RWPE1 (cell line): ENCODE measurements around the gene CKS1B.
A peak's percentile ranks its signal among the peaks of the same experiment; 100 is the strongest.

Experiments
- CTCF ChIA-PET: fragments of 350-600 bp; sonication (Branson Sonifier 250); formaldehyde crosslinking; extraction: SDS; loops from one replicate; lab custom pipeline; 2021; lab: Yijun Ruan, JAX
- POLR2A ChIA-PET: fragments of 400-600 bp; formaldehyde crosslinking; extraction: SDS; loops from one replicate; lab custom pipeline; 2020; ENCODE audit warnings: antibody characterized with exemption; ENCODE audit not compliant: low non-redundant PET; lab: Yijun Ruan, JAX
- DNase-seq: peaks from one replicate; pipeline ENCODE4 v3.0.0; 2012; ENCODE audit warnings: low spot score
- H3K27ac ChIP-seq: fragments of 450-650 bp; 2 replicates; pipeline ENCODE4 v1.5.1; 2017
- TF ChIP-seq, protein P1 (sequence below): fragments of 450-650 bp; conservative IDR thresholded peaks from 2 replicates; pipeline ENCODE4 v1.5.1; 2017; ENCODE audit warnings: low read depth, mild to moderate bottlenecking

Gene CKS1B

GRCh38 chr1:155001425-155001674 lies 26.9 kb downstream of the CKS1B start:
- POLR2A ChIA-PET: interaction anchor here (0.6 to 0.7 kb wide), 2 partner anchors 28 to 30 kb away, joined by 3 to 4 read pairs; partner anchors contain the start of gene SHC1
- TF ChIP-seq, protein P1, sequence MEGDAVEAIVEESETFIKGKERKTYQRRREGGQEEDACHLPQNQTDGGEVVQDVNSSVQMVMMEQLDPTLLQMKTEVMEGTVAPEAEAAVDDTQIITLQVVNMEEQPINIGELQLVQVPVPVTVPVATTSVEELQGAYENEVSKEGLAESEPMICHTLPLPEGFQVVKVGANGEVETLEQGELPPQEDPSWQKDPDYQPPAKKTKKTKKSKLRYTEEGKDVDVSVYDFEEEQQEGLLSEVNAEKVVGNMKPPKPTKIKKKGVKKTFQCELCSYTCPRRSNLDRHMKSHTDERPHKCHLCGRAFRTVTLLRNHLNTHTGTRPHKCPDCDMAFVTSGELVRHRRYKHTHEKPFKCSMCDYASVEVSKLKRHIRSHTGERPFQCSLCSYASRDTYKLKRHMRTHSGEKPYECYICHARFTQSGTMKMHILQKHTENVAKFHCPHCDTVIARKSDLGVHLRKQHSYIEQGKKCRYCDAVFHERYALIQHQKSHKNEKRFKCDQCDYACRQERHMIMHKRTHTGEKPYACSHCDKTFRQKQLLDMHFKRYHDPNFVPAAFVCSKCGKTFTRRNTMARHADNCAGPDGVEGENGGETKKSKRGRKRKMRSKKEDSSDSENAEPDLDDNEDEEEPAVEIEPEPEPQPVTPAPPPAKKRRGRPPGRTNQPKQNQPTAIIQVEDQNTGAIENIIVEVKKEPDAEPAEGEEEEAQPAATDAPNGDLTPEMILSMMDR: no peak
- CTCF ChIA-PET: interaction anchor here (0.5 to 0.9 kb wide), 2 partner anchors 16 to 173 kb away, joined by 3 read pairs; no protein-coding TSS in a partner anchor
- H3K27ac ChIP-seq: peak overlapping the region; percentile 100
- DNase-seq: no peak

- peak; percentile 99 for DNase-seq
- TF ChIP-seq, protein P1: peak; percentile 69
- H3K27ac ChIP-seq: peak overlapping the region; percentile 100
- ChIA-PET POLR2A (interaction anchor here (0.7 kb wide), 1 partner anchor 31 kb away, joined by 4 read pairs; the partner anchor contains the start of gene SHC1), CTCF (interaction anchor here (0.8 to 3.2 kb wide), 3 partner anchors 15 to 49 kb away, joined by 3 to 26 read pairs (median 4); partner anchors contain the start of gene ADAM15)
These were observed 27.4 kb downstream of the CKS1B start for GRCh38 chr1:155001675-155002463.

DNA sequence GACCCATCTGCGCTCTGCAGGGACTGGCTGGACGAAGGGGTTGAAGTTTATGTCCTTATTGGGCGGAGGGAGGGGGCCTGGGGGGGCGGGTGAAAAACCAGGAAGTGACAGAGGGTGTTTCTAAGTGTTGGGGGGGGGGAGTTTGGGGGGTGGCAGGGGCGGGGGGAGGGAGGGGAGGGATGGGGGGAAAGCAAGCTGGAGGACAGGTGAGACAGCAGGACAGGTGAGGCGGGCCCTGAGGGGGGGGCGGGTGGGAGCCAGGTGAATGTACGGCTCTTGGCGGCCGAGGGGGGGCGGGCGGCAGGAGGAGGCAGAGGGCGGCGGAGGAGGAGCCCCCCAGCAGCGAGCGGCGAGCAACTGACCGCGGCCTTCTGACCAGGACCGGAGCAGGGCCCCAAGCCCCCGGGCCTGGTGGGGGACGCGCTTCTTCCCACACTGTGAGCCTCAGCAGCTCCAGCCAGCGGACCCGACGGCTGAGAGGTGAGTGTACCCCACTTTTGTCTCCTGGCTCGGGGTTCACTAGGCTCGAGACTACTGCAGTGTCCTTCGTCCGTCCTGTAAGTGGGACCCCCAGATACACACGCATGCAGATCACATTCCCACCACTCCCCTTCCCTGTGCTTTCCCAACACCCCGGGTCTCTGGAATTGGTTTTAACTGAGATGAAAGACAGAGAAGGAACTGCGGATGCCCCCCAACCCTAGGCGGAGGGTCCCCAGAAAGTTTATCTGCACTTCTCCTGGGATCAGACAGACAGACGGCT lies 28.2 kb downstream of the CKS1B start, which contains the start of gene ZBTB7B:
TSS of gene ZBTB7B (plus strand) at position 339 of the 763 bp plus-strand sequence. CDS start 11,859 bp downstream, outside the sequence.
- ChIA-PET POLR2A (no interaction called here), CTCF (interaction anchor here (0.6 to 3.2 kb wide), 3 partner anchors 14 to 48 kb away, joined by 3 to 26 read pairs (median 4); partner anchors contain the start of genes ADAM15 and FLAD1)
- H3K27ac ChIP-seq: peak within 1 kb of the TSS; percentile 100
- TF ChIP-seq, protein P1: no peak
- DNase-seq: peak; percentile 88

DNA sequence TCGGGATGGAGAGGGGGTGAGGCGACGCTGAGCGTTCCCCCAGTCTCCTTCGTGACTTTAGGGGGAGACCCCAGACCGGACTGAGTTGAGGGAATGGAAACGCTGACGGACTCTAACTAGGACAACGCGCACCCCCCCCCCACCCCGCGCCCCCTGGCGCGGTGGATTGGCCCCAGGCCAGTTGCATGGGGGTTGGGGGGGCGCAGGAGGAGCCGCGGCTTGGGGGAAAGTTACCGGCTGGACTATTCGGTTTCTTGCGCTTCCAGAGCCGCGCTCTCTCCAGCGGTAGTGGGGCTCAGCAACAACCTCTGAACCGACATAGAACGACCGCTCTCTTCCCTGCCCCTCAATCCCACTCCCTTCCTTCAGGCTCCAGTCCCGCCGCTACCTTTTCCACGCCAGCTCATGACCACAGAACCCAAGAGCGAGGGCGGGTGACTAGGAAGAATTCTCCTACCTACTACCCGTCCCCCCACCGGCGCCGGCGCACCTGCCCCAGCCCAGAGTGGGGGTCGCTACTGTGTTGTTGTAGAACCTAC lies 28.8 kb downstream of the CKS1B start:
- no peak for DNase-seq
- TF ChIP-seq, protein P1: no peak
- POLR2A ChIA-PET: no interaction called here
- CTCF ChIA-PET: interaction anchor here (0.6 to 3.2 kb wide), 4 partner anchors 9 to 88 kb away, joined by 3 to 26 read pairs (median 4); partner anchors contain the start of gene FLAD1
- H3K27ac ChIP-seq: peak overlapping the region; percentile 100

DNA sequence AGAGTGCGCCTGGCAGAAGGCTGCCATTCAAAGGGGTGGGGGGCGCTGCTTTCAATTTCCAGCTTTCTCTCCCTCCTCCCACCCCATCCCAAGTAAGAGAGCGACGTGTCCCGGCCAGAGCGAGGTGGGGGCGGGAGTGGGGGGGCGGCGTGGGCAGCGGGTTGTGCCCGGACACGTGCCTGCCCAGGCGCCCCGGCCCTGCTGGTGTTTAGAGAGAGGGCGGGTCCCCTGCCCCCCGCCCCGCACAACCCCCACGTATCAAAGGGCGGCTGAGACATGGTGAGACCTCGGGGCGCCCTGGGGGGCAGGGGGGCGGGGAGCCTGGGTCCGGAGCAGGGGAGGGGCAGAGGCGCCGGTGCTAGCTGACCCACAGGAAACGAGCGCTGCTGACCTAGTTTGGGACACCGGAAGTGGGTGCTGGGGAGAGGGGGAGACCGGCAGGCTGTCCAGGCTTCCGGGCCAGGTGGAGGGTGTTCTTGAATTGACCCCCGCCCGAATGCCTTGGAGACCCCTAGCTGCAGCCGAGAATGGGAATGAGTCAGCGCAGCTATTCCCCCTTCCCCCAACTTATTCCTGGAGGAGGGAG lies 29.4 kb downstream of the CKS1B start:
- TF ChIP-seq, protein P1: no peak
- ChIA-PET CTCF (interaction anchor here (0.6 to 3.2 kb wide), 5 partner anchors 9 to 446 kb away, joined by 3 to 26 read pairs (median 3); partner anchors contain the start of gene FLAD1), POLR2A (interaction anchor here (0.6 to 1.0 kb wide), 3 partner anchors 30 to 192 kb away, joined by 3 to 12 read pairs (median 3); partner anchors contain the start of gene CKS1B)
- peak overlapping the region; percentile 100 for H3K27ac ChIP-seq
- DNase-seq: no peak
